IPS DF 6.9 (cell line): ENCODE data around the gene KRT75.

Experiments used
- DNase-seq: peaks from one replicate; pipeline ENCODE4 v3.0.0-alpha.2; 2013; ENCODE audit warnings: low read depth, low spot score
- H3K27ac ChIP-seq: one replicate; pipeline ENCODE4 v1.5.1; 2013; ENCODE audit warnings: low read length, control low read depth
- H3K27me3 ChIP-seq: 2 replicates; pipeline ENCODE4 v1.6.1; 2013; ENCODE audit warnings: mild to moderate bottlenecking, low read length; ENCODE audit not compliant: control insufficient read depth, insufficient read depth
- H3K36me3 ChIP-seq: 2 replicates; pipeline ENCODE4 v1.6.1; 2013; ENCODE audit warnings: low read length; ENCODE audit not compliant: control insufficient read depth, insufficient read depth
- H3K4me1 ChIP-seq: 2 replicates; pipeline ENCODE4 v1.6.1; 2013; ENCODE audit warnings: low read length; ENCODE audit not compliant: control insufficient read depth, insufficient read depth
- H3K4me3 ChIP-seq: 2 replicates; pipeline ENCODE4 v1.5.1; 2013; ENCODE audit warnings: mild to moderate bottlenecking, low read length
- H3K9me3 ChIP-seq: 2 replicates; pipeline ENCODE4 v1.6.1; 2013; ENCODE audit warnings: low read length, inconsistent platforms; ENCODE audit not compliant: control insufficient read depth, insufficient read depth
- WGBS: extraction: QIAGEN DNeasy Blood & Tissue Kit; methylation state at CpG from one replicate; pipeline ENCODE4 v1.1.7; 2013; ENCODE audit warnings: mixed read lengths, missing lambda C conversion rate; ENCODE audit not compliant: insufficient read length, insufficient coverage; 5-methylcytosine and 5-hydroxymethylcytosine counted together

Gene KRT75

DNA sequence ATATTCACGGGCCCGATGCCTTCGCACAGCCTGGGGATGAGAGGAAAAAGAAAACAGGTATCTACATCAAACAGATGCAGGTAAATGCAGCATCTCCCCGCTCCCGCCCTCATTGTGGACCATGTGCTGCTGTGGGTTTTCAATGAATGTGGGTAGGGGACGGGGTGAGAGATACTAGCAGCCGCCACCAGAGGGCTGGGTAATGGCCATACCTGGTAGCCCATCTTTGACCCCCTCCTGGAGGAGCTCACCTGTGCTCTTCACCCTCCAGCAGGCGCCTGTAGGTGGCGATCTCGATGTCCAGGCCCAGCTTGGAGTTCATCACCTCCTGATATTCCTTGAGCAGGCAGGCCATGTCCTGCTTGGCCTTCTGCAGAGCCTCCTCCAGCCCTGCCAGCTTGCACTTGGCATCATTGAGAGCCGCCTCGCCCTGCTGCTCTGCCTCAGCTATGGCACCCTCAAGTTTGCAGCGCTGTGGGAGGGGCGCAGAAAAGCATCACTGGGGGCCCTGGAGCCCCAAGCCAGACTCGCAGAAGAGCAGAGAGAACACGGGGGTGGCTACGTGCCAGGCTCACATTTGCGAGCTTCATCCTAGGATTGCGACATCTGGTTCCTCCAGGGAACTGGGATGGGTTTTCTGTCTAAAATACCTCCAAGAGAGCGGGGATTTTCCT is 38.3 kb downstream of the KRT75 start:
- no peak overlapping the region for H3K27ac ChIP-seq
- WGBS = no CpG with 5 or more reads among the region's 20 CpGs

GRCh38 chr12:52394836-52395405 is 39.2 kb downstream of the KRT75 start:
- no peak overlapping the region; the same call in 1 of the 2 replicates for H3K4me3 ChIP-seq
- H3K36me3 ChIP-seq = no peaks in the 10 kb centered on the region
- no peak for DNase-seq
- no peaks in the 10 kb centered on the region for H3K27me3 ChIP-seq
- no peaks in the 10 kb centered on the region for H3K9me3 ChIP-seq
- H3K27ac ChIP-seq = no peak overlapping the region
- no peaks in the 10 kb centered on the region; the same call in 1 of the 2 replicates for H3K4me1 ChIP-seq
- WGBS = no CpG with 5 or more reads among the region's 13 CpGs

More for the DNA sequence above, 38.3 kb downstream of the KRT75 start:
- H3K27me3 ChIP-seq = no peaks in the 10 kb centered on the region
- no peak overlapping the region for H3K4me3 ChIP-seq
- H3K4me1 ChIP-seq = no peaks in the 10 kb centered on the region; the same call in 1 of the 2 replicates
- H3K9me3 ChIP-seq = no peaks in the 10 kb centered on the region
- DNase-seq = peak; percentile 77
- H3K36me3 ChIP-seq = no peaks in the 10 kb centered on the region

GRCh38 chr12:52392465-52393007 is 41.6 kb downstream of the KRT75 start:
- no CpG with 5 or more reads among the region's 7 CpGs for WGBS
- Histone ChIP-seq H3K4me1 (no peaks in the 10 kb centered on the region), H3K9me3 (no peaks in the 10 kb centered on the region), H3K36me3 (no peaks in the 10 kb centered on the region), H3K27me3 (no peaks in the 10 kb centered on the region), H3K27ac (no peak overlapping the region), H3K4me3 (no peak overlapping the region)
- no peak for DNase-seq

DNA sequence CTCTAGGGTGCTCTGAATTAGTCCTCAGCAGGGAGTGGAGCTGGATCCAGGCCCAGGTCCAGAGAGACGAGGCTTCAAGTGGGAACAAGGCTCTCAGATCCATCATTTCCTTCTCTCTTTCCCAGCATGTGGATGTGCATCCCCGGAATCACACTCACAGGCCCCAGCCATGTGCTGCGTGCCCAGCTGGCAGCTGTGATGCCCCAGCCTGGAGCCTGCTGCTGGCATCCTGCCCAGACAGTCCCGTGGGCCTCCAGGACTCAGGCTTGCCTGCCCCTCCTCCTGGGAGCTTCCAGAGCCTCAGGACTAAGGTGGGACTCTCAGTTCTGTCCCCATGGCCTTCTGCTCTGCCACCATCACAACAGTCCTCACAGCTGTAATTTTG is 42.6 kb downstream of the KRT75 start:
- Histone ChIP-seq H3K27me3 (no peaks in the 10 kb centered on the region), H3K4me1 (no peaks in the 10 kb centered on the region), H3K4me3 (no peak overlapping the region), H3K27ac (no peak overlapping the region), H3K36me3 (no peaks in the 10 kb centered on the region), H3K9me3 (no peaks in the 10 kb centered on the region)
- WGBS = no CpG with 5 or more reads among the region's 4 CpGs
- DNase-seq = no peak

GRCh38 chr12:52390739-52391617 is 43.2 kb downstream of the KRT75 start:
- no peaks in the 10 kb centered on the region for H3K9me3 ChIP-seq
- H3K36me3 ChIP-seq = no peaks in the 10 kb centered on the region
- no CpG with 5 or more reads among the region's 11 CpGs for WGBS
- DNase-seq = peak; percentile 20
- no peaks in the 10 kb centered on the region for H3K4me1 ChIP-seq
- no peaks in the 10 kb centered on the region for H3K27me3 ChIP-seq
- H3K27ac ChIP-seq = no peak overlapping the region
- H3K4me3 ChIP-seq = no peak overlapping the region

GRCh38 chr12:52389313-52390207 is 44.6 kb downstream of the KRT75 start:
- WGBS = no CpG with 5 or more reads among the region's 9 CpGs
- Histone ChIP-seq H3K27me3 (no peaks in the 10 kb centered on the region), H3K9me3 (no peaks in the 10 kb centered on the region)

GRCh38 chr12:52387859-52388258 is 46.3 kb downstream of the KRT75 start:
- no peak for DNase-seq
- no peaks in the 10 kb centered on the region for H3K36me3 ChIP-seq
- no CpG with 5 or more reads among the region's 2 CpGs for WGBS

More at GRCh38 chr12:52389313-52390207, 44.6 kb downstream of the KRT75 start:
- DNase-seq = no peak
- no peaks in the 10 kb centered on the region for H3K4me1 ChIP-seq
- H3K36me3 ChIP-seq = no peaks in the 10 kb centered on the region
- no peak overlapping the region for H3K27ac ChIP-seq
- H3K4me3 ChIP-seq = no peak overlapping the region; the same call in 1 of the 2 replicates

GRCh38 chr12:52385226-52385702 is 48.9 kb downstream of the KRT75 start, which contains the start of gene KRT84:
Gene KRT84 (minus strand): TSS chr12:52385652. CDS start chr12:52385585, 67 bp downstream.
- DNase-seq = no peak
- Histone ChIP-seq H3K36me3 (no peaks in the 10 kb centered on the region), H3K27me3 (no peaks in the 10 kb centered on the region), H3K4me1 (no peaks in the 10 kb centered on the region), H3K4me3 (no peak within 1 kb of the TSS), H3K27ac (no peak within 1 kb of the TSS), H3K9me3 (no peaks in the 10 kb centered on the region)
- WGBS = no CpG with 5 or more reads among the region's 11 CpGs

More at GRCh38 chr12:52387859-52388258, 46.3 kb downstream of the KRT75 start:
- H3K4me1 ChIP-seq = no peaks in the 10 kb centered on the region
- no peaks in the 10 kb centered on the region for H3K27me3 ChIP-seq
- no peak overlapping the region for H3K4me3 ChIP-seq
- no peak overlapping the region for H3K27ac ChIP-seq
- no peaks in the 10 kb centered on the region for H3K9me3 ChIP-seq

DNA sequence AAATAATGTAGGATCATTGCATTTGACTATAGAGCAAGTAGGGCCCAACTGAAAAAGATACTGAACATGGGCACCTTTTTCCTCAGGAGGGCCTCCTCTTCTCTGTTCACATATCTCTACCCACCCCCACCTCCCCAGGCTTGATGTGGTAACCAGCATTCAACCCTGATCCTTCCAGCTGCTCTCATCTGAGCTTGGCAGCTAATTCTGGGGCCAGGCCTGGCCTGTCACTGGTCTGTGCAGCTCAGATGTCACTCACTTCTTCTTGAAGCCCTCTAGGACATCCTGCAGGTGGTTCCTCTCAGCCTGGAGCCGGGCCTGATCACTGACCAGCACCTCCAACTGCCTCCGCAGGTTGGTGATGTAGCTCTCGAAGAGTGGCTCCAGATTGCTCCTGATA is 50.8 kb downstream of the KRT75 start:
- H3K36me3 ChIP-seq = no peaks in the 10 kb centered on the region
- no peaks in the 10 kb centered on the region for H3K4me1 ChIP-seq
- no peak overlapping the region for H3K4me3 ChIP-seq
- no peak overlapping the region for H3K27ac ChIP-seq
- WGBS = no CpG with 5 or more reads among the region's 3 CpGs
- DNase-seq = no peak
- H3K27me3 ChIP-seq = no peaks in the 10 kb centered on the region
- no peaks in the 10 kb centered on the region for H3K9me3 ChIP-seq
